ENCODE data around the gene MAP2K3.

- no peak for TF ChIP-seq CTCF (IDR thresholded peaks at IDR 0.05)
- no peak for TF ChIP-seq POLR2A (IDR thresholded peaks at IDR 0.05)
- no peak for TF ChIP-seq POLR2AphosphoS5 (IDR thresholded peaks at IDR 0.05)
Measured at GRCh38 chr17:21361020-21361809, 76.7 kb downstream of the MAP2K3 start.

Measured in stomach (tissue), 4 donors.